ENCODE results near the gene UPK3BL2.
"Not testable (repeated sequence)": the region's sequence is repeated elsewhere in the genome, so short reads cannot be mapped to it uniquely, and the experiment has no call there.

DNA sequence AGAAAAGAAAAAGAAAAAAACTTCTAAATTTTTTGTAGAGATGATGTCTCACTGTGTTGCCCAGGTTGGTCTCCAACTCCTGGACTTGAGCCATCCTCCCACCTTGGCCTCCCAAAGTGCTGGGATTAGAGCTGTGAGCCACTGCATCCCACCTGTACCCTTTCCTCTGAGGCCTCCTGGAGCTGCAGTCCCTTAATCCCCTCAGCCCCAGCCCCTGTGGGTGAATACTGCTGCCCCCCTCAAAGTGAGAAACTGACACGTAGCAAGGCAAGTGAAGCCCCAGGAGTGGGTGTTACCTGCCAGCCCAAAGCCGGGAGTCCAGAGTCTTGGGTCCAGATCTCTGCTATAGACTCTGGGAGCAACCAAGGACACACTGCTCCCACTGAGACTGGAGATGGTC lies 18.7 kb downstream of the UPK3BL2 start:
- TF ChIP-seq, protein P1, sequence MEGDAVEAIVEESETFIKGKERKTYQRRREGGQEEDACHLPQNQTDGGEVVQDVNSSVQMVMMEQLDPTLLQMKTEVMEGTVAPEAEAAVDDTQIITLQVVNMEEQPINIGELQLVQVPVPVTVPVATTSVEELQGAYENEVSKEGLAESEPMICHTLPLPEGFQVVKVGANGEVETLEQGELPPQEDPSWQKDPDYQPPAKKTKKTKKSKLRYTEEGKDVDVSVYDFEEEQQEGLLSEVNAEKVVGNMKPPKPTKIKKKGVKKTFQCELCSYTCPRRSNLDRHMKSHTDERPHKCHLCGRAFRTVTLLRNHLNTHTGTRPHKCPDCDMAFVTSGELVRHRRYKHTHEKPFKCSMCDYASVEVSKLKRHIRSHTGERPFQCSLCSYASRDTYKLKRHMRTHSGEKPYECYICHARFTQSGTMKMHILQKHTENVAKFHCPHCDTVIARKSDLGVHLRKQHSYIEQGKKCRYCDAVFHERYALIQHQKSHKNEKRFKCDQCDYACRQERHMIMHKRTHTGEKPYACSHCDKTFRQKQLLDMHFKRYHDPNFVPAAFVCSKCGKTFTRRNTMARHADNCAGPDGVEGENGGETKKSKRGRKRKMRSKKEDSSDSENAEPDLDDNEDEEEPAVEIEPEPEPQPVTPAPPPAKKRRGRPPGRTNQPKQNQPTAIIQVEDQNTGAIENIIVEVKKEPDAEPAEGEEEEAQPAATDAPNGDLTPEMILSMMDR (conservative IDR thresholded peaks at IDR 0.05 in 1 of 2, IDR thresholded peaks at IDR 0.05 in 1 of 2; ENCODE audit: low read depth in 1 of 2, low read length in 2 of 2): not testable (repeated sequence)
- not testable (repeated sequence) for TF ChIP-seq EZH2 (IDR thresholded peaks at IDR 0.05; ENCODE audit: low read length, missing control alignments)

Measured in fibroblast of lung (primary cell).